CD14-positive monocyte (primary cell): ENCODE results near the gene HTR3A. TPM values are rescaled to one million over a fixed set of nuclear protein-coding genes. Genes with fewer than 3 reads are reported as not detected.

Source experiments
- DNase-seq, 3 donors: peaks; one replicate each; pipeline ENCODE4 v3.0.0-alpha.2; 2011 to 2022
- H2AFZ ChIP-seq: 2 replicates; pipeline ENCODE4 v1.6.0; 2012; ENCODE audit warnings: mild to moderate bottlenecking, low read depth, low read length, inconsistent platforms; ENCODE audit not compliant: insufficient read depth, poor library complexity, severe bottlenecking
- H3K27ac ChIP-seq, 2 donors: 1 replicate in 1 of 2; 2 replicates in 1 of 2; pipeline ENCODE4 v1.5.1; 2012 to 2013; ENCODE audit warnings: low read length in 2 of 2, control low read depth in 1 of 2, inconsistent platforms in 1 of 2, low read depth in 1 of 2, mild to moderate bottlenecking in 1 of 2
- H3K27me3 ChIP-seq, 2 donors: one replicate each; pipeline versions ENCODE4 v1.6.0 to v1.6.1; 2011 to 2013; ENCODE audit warnings: low read length in 2 of 2; ENCODE audit not compliant: control insufficient read depth in 2 of 2, insufficient read depth in 2 of 2
- H3K36me3 ChIP-seq, 2 donors: replicated peaks in 1 of 2; 1 replicate in 1 of 2; 2 replicates in 1 of 2; pipeline versions ENCODE4 v1.5.1 to v1.6.1; 2012 to 2013; ENCODE audit warnings: low read length in 2 of 2, control low read depth in 1 of 2, inconsistent platforms in 1 of 2, mild to moderate bottlenecking in 1 of 2; ENCODE audit not compliant: insufficient read depth in 2 of 2, control insufficient read depth in 1 of 2
- H3K4me1 ChIP-seq, 2 donors: 1 replicate in 1 of 2; 2 replicates in 1 of 2; pipeline versions ENCODE4 v1.5.1 to v1.6.1; 2012 to 2013; ENCODE audit warnings: low read length in 2 of 2, control low read depth in 1 of 2, inconsistent platforms in 1 of 2, mild to moderate bottlenecking in 1 of 2, moderate library complexity in 1 of 2; ENCODE audit not compliant: insufficient read depth in 2 of 2, control insufficient read depth in 1 of 2
- H3K4me2 ChIP-seq: replicated peaks from 2 replicates; pipeline ENCODE3; 2012; ENCODE audit warnings: low read length, moderate library complexity, mild to moderate bottlenecking; ENCODE audit not compliant: poor library complexity, severe bottlenecking; ENCODE audit errors: extremely low read depth
- H3K4me3 ChIP-seq, 3 experiments: fragments of 200-600 bp in 1 of 3; sonication (generic) in 1 of 3; replicated peaks in 1 of 3; 1 replicate in 2 of 3; 2 replicates in 1 of 3; pipeline ENCODE4 v1.5.1; 2011 to 2013; ENCODE audit warnings: low read length in 3 of 3, mild to moderate bottlenecking in 3 of 3, control low read depth in 2 of 3, low read depth in 2 of 3, inconsistent platforms in 1 of 3, moderate library complexity in 1 of 3
- H3K79me2 ChIP-seq: 2 replicates; pipeline ENCODE4 v1.6.0; 2012; ENCODE audit warnings: mild to moderate bottlenecking, control low read depth, inconsistent platforms, low read length, moderate library complexity; ENCODE audit not compliant: insufficient read depth
- H3K9ac ChIP-seq: 2 replicates; pipeline ENCODE4 v1.6.0; 2017; ENCODE audit warnings: low read length, mild to moderate bottlenecking; ENCODE audit not compliant: insufficient read depth, poor library complexity, severe bottlenecking
- H3K9me3 ChIP-seq, 2 donors: replicated peaks in 1 of 2; 1 replicate in 1 of 2; 2 replicates in 1 of 2; pipeline versions ENCODE4 v1.5.1 to v1.6.1; 2012 to 2013; ENCODE audit warnings: low read length in 2 of 2, control low read depth in 1 of 2; ENCODE audit not compliant: control insufficient read depth in 1 of 2, insufficient read depth in 1 of 2
- H4K20me1 ChIP-seq: 2 replicates; pipeline ENCODE4 v1.6.0; 2012; ENCODE audit warnings: mild to moderate bottlenecking, low read length, control low read depth, moderate library complexity; ENCODE audit not compliant: insufficient read depth
- H3K27ac Mint-ChIP-seq, 7 donors: one replicate each; pipeline ENCODE4 v1.8.0; 2020; ENCODE audit warnings: mild to moderate bottlenecking in 7 of 7, mixed read lengths in 7 of 7, moderate library complexity in 6 of 7, inconsistent platforms in 2 of 7
- H3K27me3 Mint-ChIP-seq, 3 donors: one replicate each; pipeline ENCODE4 v1.8.0; 2021 to 2022; ENCODE audit warnings: low read depth in 3 of 3, mild to moderate bottlenecking in 3 of 3, mixed read lengths in 3 of 3, moderate library complexity in 3 of 3, inconsistent platforms in 1 of 3
- H3K36me3 Mint-ChIP-seq, 2 donors: one replicate each; pipeline ENCODE4 v1.8.0; 2020; ENCODE audit warnings: mixed read lengths in 2 of 2, inconsistent platforms in 1 of 2, mild to moderate bottlenecking in 1 of 2
- H3K4me1 Mint-ChIP-seq: one replicate; pipeline ENCODE4 v1.8.0; 2020; ENCODE audit warnings: mild to moderate bottlenecking, mixed read lengths
- H3K4me3 Mint-ChIP-seq, 2 donors: one replicate each; pipeline ENCODE4 v1.8.0; 2020; ENCODE audit warnings: mild to moderate bottlenecking in 2 of 2, mixed read lengths in 2 of 2, moderate library complexity in 1 of 2
- H3K9me3 Mint-ChIP-seq, 7 donors: one replicate each; pipeline ENCODE4 v1.8.0; 2020 to 2022; ENCODE audit warnings: mixed read lengths in 7 of 7, mild to moderate bottlenecking in 6 of 7, moderate library complexity in 6 of 7, inconsistent platforms in 2 of 7
- WGBS: methylation state at CpG from one replicate; pipeline ENCODE4 v1.1.5; 2013; ENCODE audit warnings: missing lambda C conversion rate; ENCODE audit not compliant: insufficient coverage; 5-methylcytosine and 5-hydroxymethylcytosine counted together
- intact Hi-C, 2 donors: fragments of 100-400 bp; cut with micrococcal nuclease; formaldehyde crosslinking; loops; one replicate each; pipeline versions ENCODE4 v1.15.0 to v1.15.1; 2023
- polyA plus RNA-seq, 3 donors: library from polyadenylated mRNA; depleted of rRNA in 1 of 3; unstranded in 2 of 3; stranded (reverse) in 1 of 3; fragments of 300-500 nt in 2 of 3; fragments of >200 nt in 1 of 3; fragmentation: Illumina TruSeq in 2 of 3; gene quantifications; 1 replicate in 2 of 3; 2 replicates in 1 of 3; pipeline ENCODE4 v1.2.3, GENCODE V29; 2012 to 2021
- TF ChIP-seq, protein P1 (sequence below): fragments of 200-600 bp; IDR thresholded peaks from one replicate; pipeline ENCODE4 v1.8.0; 2022; ENCODE audit warnings: antibody characterized with exemption, mild to moderate bottlenecking

Gene HTR3A
- polyA plus RNA-seq, 3 donors, result not detected

DNA sequence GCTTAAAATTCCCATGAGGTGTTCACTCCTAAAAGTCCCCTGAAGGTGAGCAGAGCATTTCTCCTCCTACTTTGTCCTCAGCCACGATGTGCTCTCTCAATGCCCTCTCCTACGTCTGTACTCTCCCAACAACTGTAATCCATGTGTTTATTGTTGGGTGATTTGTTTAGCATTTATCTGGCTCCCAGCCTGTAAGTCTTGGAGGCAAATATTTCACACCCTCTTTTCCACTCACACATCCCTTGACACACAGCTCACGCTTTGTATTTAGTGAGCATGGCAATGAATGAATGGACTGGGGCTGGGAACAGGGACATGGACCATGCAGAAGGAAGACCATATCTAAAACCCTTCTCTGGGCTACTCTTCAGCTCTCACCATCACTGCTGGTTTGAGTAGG lies 22.6 kb downstream of the HTR3A start:
- Histone ChIP-seq H3K9ac (no peak overlapping the region), H3K4me1 (no peaks in the 10 kb centered on the region), H3K4me3 (no peak overlapping the region), H3K9me3 (no peaks in the 10 kb centered on the region), H3K27me3 (peaks cover 0 to 4% of the 10 kb centered on the region in 2 donors), H3K79me2 (no peaks in the 10 kb centered on the region), H2AFZ (no peak overlapping the region), H3K27ac (no peak overlapping the region), H3K36me3 (no peaks in the 10 kb centered on the region), H3K4me2 (no peak overlapping the region), H4K20me1 (no peaks in the 10 kb centered on the region)
- no peak for DNase-seq
- intact Hi-C loops, result no loop called here
- TF ChIP-seq, protein P1, sequence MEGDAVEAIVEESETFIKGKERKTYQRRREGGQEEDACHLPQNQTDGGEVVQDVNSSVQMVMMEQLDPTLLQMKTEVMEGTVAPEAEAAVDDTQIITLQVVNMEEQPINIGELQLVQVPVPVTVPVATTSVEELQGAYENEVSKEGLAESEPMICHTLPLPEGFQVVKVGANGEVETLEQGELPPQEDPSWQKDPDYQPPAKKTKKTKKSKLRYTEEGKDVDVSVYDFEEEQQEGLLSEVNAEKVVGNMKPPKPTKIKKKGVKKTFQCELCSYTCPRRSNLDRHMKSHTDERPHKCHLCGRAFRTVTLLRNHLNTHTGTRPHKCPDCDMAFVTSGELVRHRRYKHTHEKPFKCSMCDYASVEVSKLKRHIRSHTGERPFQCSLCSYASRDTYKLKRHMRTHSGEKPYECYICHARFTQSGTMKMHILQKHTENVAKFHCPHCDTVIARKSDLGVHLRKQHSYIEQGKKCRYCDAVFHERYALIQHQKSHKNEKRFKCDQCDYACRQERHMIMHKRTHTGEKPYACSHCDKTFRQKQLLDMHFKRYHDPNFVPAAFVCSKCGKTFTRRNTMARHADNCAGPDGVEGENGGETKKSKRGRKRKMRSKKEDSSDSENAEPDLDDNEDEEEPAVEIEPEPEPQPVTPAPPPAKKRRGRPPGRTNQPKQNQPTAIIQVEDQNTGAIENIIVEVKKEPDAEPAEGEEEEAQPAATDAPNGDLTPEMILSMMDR, result no peak
- peaks cover 0 to 2% (median 0%) of the 10 kb centered on the region in 7 donors for H3K9me3 Mint-ChIP-seq
- peak overlapping the region in 1 of 2 donors; percentile 53 for H3K4me3 Mint-ChIP-seq
- H3K36me3 Mint-ChIP-seq, result no peaks in the 10 kb centered on the region
- peaks cover 5 to 18% (median 9%) of the 10 kb centered on the region in 3 donors for H3K27me3 Mint-ChIP-seq
- H3K27ac Mint-ChIP-seq, result no peak overlapping the region
- no peaks in the 10 kb centered on the region for H3K4me1 Mint-ChIP-seq
- no CpG with 5 or more reads among the region's 3 CpGs for WGBS

DNA sequence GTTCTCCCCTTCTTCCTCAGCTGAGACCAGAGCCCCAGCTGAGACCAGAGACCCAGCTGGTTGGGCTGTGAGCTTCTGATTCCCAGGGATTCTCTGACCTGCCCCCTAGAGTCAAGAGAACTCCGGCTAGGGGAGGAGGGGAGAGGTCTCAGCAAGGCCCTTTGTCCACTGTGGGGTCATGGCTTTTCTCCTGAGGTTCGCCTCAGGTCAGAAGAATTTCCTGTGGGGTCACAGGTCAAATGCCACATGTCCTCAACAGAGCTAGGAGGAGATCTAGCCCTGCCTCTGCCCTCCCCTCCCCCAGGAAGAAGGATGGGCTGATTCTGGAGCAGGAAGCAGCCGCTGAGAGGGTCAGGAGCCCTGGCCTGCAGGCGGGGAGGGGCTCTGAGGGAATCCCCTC lies 23.7 kb downstream of the HTR3A start:
- WGBS, result 67% methylated on average over 1 of the region's 4 CpGs
- Mint-ChIP-seq H3K9me3 (peaks cover 0 to 2% (median 0%) of the 10 kb centered on the region in 7 donors), H3K27ac (no peak overlapping the region), H3K36me3 (no peaks in the 10 kb centered on the region), H3K27me3 (peaks cover 4 to 19% (median 7%) of the 10 kb centered on the region in 3 donors), H3K4me1 (no peaks in the 10 kb centered on the region), H3K4me3 (no peak overlapping the region)
- Histone ChIP-seq H3K4me3 (no peak overlapping the region), H3K4me1 (no peaks in the 10 kb centered on the region), H3K27ac (no peak overlapping the region), H3K9ac (no peak overlapping the region), H4K20me1 (no peaks in the 10 kb centered on the region), H3K79me2 (no peaks in the 10 kb centered on the region), H3K4me2 (no peak overlapping the region), H2AFZ (no peak overlapping the region), H3K36me3 (no peaks in the 10 kb centered on the region), H3K27me3 (peaks cover 0 to 3% of the 10 kb centered on the region in 2 donors), H3K9me3 (no peaks in the 10 kb centered on the region)
- TF ChIP-seq, protein P1, result no peak
- intact Hi-C loops, result no loop called here
- DNase-seq, result no peak
